Loucy (cell line): ENCODE results near the gene LCMT2.

Experiments used
- H2AFZ ChIP-seq: fragments of 200-600 bp; sonication (generic); 2 replicates; pipeline ENCODE4 v1.6.0; 2016; ENCODE audit warnings: antibody characterized with exemption, mild to moderate bottlenecking, low read length, moderate library complexity
- H3F3A ChIP-seq: fragments of 200-600 bp; 2 replicates; pipeline ENCODE4 v1.6.0; 2016; ENCODE audit warnings: antibody characterized with exemption, low read depth, mild to moderate bottlenecking
- H3K27me3 ChIP-seq: fragments of 200-600 bp; sonication (generic); 2 replicates; pipeline ENCODE4 v1.6.1; 2014; ENCODE audit warnings: low read length, mild to moderate bottlenecking; ENCODE audit not compliant: insufficient read depth, poor library complexity, severe bottlenecking
- H3K36me3 ChIP-seq: fragments of 200-600 bp; sonication (generic); 2 replicates; pipeline ENCODE4 v1.6.1; 2016; ENCODE audit warnings: low read length; ENCODE audit not compliant: insufficient read depth
- H3K4me1 ChIP-seq: fragments of 200-600 bp; sonication (generic); 2 replicates; pipeline ENCODE4 v1.5.1; 2014; ENCODE audit warnings: low read length, mild to moderate bottlenecking; ENCODE audit not compliant: insufficient read depth, poor library complexity, severe bottlenecking
- H3K4me2 ChIP-seq: fragments of 200-600 bp; sonication (generic); 2 replicates; pipeline ENCODE4 v1.6.0; 2014; ENCODE audit warnings: antibody characterized with exemption, low read length, low read depth, mild to moderate bottlenecking; ENCODE audit not compliant: poor library complexity, severe bottlenecking
- H3K4me3 ChIP-seq: fragments of 200-600 bp; sonication (generic); 2 replicates; pipeline ENCODE4 v1.5.1; 2014; ENCODE audit warnings: low read length, mild to moderate bottlenecking, mixed read lengths; ENCODE audit not compliant: poor library complexity, severe bottlenecking
- H3K79me2 ChIP-seq: fragments of 200-600 bp; sonication (generic); 2 replicates; pipeline ENCODE4 v1.6.1; 2014; ENCODE audit warnings: low read length; ENCODE audit not compliant: insufficient read depth
- H3K9ac ChIP-seq: fragments of 200-600 bp; sonication (generic); 2 replicates; pipeline ENCODE4 v1.6.0; 2014; ENCODE audit warnings: mild to moderate bottlenecking, low read depth, low read length, moderate library complexity; ENCODE audit not compliant: poor library complexity, severe bottlenecking
- H3K9me2 ChIP-seq: fragments of 200-600 bp; sonication (generic); replicated peaks from 2 replicates; pipeline ENCODE4 v1.6.1; 2016; ENCODE audit warnings: low read depth, low read length, mixed read lengths
- H3K9me3 ChIP-seq: fragments of 200-600 bp; sonication (generic); 2 replicates; pipeline ENCODE4 v1.6.1; 2014; ENCODE audit warnings: mild to moderate bottlenecking, antibody characterized with exemption, low read length, low read depth; ENCODE audit not compliant: insufficient read depth
- H4K20me1 ChIP-seq: fragments of 200-600 bp; sonication (generic); 2 replicates; pipeline ENCODE4 v1.6.0; 2014; ENCODE audit warnings: antibody characterized with exemption, low read length, mild to moderate bottlenecking; ENCODE audit not compliant: insufficient read depth, poor library complexity, severe bottlenecking
- EZH2phosphoT487 ChIP-seq: fragments of 200-600 bp; IDR thresholded peaks from 2 replicates; pipeline ENCODE4 v1.6.1; 2018; ENCODE audit warnings: antibody characterized with exemption, mild to moderate bottlenecking, moderate library complexity, borderline replicate concordance
- TF ChIP-seq, protein P1 (sequence below): fragments of 200-600 bp; sonication (generic); conservative IDR thresholded peaks from 2 replicates; pipeline ENCODE4 v1.5.1; 2014; ENCODE audit warnings: mild to moderate bottlenecking, antibody characterized with exemption, low read length

Gene LCMT2

DNA sequence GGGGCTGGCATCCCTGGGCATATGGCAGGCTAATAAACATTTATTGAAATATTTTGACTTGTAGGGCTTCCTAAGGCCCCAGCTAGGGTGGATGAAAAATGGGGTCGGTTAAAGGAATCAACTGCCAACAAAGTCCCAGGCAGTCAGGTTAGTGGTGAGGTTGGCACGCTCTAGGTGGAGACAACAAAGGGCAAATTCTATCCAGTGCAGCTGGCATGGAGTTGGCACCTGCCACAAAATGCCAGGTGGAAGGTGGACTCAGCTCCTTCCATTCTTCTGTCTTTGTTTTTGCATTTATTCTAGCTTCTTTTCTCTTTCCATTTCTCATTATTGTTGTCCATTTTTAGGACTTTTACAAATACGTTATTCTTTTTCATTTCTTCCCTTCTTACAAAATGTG is 31.0 kb downstream of the LCMT2 start:
- no peaks in the 10 kb centered on the region for H3K9me3 ChIP-seq
- no peaks in the 10 kb centered on the region for H3K9me2 ChIP-seq
- H3K4me3 ChIP-seq: no peak overlapping the region
- H3K9ac ChIP-seq: no peak overlapping the region
- no peaks in the 10 kb centered on the region for H3K4me1 ChIP-seq
- H3K79me2 ChIP-seq: no peaks in the 10 kb centered on the region
- no peak overlapping the region for H2AFZ ChIP-seq
- H3K36me3 ChIP-seq: no peaks in the 10 kb centered on the region
- H3K4me2 ChIP-seq: no peak overlapping the region
- H3K27me3 ChIP-seq: no peaks in the 10 kb centered on the region
- no peaks in the 10 kb centered on the region for H4K20me1 ChIP-seq
- no peak for TF ChIP-seq EZH2phosphoT487
- TF ChIP-seq, protein P1, sequence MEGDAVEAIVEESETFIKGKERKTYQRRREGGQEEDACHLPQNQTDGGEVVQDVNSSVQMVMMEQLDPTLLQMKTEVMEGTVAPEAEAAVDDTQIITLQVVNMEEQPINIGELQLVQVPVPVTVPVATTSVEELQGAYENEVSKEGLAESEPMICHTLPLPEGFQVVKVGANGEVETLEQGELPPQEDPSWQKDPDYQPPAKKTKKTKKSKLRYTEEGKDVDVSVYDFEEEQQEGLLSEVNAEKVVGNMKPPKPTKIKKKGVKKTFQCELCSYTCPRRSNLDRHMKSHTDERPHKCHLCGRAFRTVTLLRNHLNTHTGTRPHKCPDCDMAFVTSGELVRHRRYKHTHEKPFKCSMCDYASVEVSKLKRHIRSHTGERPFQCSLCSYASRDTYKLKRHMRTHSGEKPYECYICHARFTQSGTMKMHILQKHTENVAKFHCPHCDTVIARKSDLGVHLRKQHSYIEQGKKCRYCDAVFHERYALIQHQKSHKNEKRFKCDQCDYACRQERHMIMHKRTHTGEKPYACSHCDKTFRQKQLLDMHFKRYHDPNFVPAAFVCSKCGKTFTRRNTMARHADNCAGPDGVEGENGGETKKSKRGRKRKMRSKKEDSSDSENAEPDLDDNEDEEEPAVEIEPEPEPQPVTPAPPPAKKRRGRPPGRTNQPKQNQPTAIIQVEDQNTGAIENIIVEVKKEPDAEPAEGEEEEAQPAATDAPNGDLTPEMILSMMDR: no peak
- H3F3A ChIP-seq: no peaks in the 10 kb centered on the region

DNA sequence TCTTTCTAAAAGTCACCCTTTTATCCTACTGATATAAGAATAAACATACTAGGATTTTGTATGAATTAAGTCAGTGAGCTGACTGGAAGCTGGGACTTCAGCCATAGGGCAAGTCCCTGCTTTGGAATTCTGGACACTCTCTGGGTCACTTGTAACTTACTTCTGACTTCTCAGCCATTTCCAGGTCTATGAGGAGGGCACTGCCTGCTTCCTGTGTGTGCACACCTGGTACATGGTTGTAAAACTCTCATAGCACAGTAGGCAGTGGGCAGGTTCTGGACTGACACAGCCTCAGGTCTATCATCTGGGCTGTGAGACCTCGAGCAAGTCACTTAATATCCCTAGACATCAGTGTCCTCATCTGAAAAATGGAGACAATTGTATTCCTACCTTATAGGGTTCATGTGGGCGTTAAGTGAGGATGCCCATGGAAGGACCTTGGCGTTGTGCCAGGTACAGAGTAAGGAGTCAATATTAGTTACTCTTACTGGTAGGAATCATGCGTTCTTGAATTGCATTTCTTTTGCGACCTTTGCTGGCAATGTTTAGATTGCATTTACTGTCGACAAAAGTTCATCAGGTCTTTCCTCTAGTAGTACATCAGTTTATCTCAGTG is 36.2 kb downstream of the LCMT2 start:
- H4K20me1 ChIP-seq: no peaks in the 10 kb centered on the region
- no peak overlapping the region for H3K4me2 ChIP-seq
- H3K9me2 ChIP-seq: no peaks in the 10 kb centered on the region
- H3K27me3 ChIP-seq: no peaks in the 10 kb centered on the region
- no peak overlapping the region for H3K4me3 ChIP-seq
- H2AFZ ChIP-seq: no peak overlapping the region
- no peaks in the 10 kb centered on the region for H3K4me1 ChIP-seq
- H3F3A ChIP-seq: no peaks in the 10 kb centered on the region
- TF ChIP-seq, protein P1: no peak
- no peak for TF ChIP-seq EZH2phosphoT487
- H3K9ac ChIP-seq: no peak overlapping the region
- no peaks in the 10 kb centered on the region for H3K9me3 ChIP-seq
- H3K36me3 ChIP-seq: no peaks in the 10 kb centered on the region
- H3K79me2 ChIP-seq: no peaks in the 10 kb centered on the region

DNA sequence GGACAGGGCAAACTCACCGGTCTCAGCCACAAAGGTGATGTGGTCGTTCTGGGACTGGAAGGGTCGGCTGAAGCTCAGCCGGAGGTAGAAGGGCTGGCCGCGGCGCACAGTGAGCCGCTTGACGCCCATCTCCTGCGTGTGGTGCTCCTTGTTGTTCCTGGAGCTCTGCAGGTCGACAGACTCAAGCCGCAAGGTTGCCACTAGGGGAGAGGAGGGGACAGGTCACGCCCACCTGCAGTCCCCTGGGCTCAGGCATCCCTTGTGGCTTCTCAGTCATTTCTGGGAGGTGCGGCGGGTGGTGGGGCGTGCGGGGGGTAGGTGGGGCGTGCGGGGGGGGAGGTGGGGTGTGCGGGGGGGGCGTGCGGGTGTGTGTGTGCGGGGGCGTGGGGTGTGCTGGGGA is 36.9 kb downstream of the LCMT2 start:
- H3K4me3 ChIP-seq: no peak overlapping the region
- H3F3A ChIP-seq: no peaks in the 10 kb centered on the region
- no peak overlapping the region for H2AFZ ChIP-seq
- no peak for TF ChIP-seq EZH2phosphoT487
- TF ChIP-seq, protein P1: no peak
- no peaks in the 10 kb centered on the region for H3K9me2 ChIP-seq
- H3K79me2 ChIP-seq: no peaks in the 10 kb centered on the region
- no peak overlapping the region for H3K9ac ChIP-seq
- no peaks in the 10 kb centered on the region for H3K9me3 ChIP-seq
- no peaks in the 10 kb centered on the region for H3K4me1 ChIP-seq
- no peaks in the 10 kb centered on the region for H3K27me3 ChIP-seq
- no peaks in the 10 kb centered on the region for H4K20me1 ChIP-seq
- no peak overlapping the region for H3K4me2 ChIP-seq
- H3K36me3 ChIP-seq: no peaks in the 10 kb centered on the region
